Left renal cortex interstitium (tissue), 4 donors: Measurements from ENCODE around the gene IFI35. TPM values are rescaled to one million over a fixed set of nuclear protein-coding genes. Genes with fewer than 3 reads are reported as not detected.
"Not testable (repeated sequence)": the region's sequence is repeated elsewhere in the genome, so short reads cannot be mapped to it uniquely, and the experiment has no call there.

Experiments
- DNase-seq, 4 donors: peaks; one replicate each; pipeline ENCODE4 v3.0.0-alpha.2; 2013; ENCODE audit warnings: low read depth in 4 of 4, low spot score in 2 of 4, missing footprints in 1 of 4
- polyA plus RNA-seq, 4 donors: library from polyadenylated mRNA; unstranded; fragments of 120-200 nt; gene quantifications; one replicate each; pipeline ENCODE4 v1.2.1, GENCODE V29; 2013; ENCODE audit not compliant: insufficient read length in 4 of 4

The IFI35 gene
- polyA plus RNA-seq, 4 donors = 9.9 to 12.5 (median 11.3) TPM

GRCh38 chr17:43044024-43044423 lies 37.4 kb downstream of the IFI35 start:
- DNase-seq = no peak

GRCh38 chr17:43051969-43052368 lies 45.4 kb downstream of the IFI35 start:
- no peak for DNase-seq

DNA sequence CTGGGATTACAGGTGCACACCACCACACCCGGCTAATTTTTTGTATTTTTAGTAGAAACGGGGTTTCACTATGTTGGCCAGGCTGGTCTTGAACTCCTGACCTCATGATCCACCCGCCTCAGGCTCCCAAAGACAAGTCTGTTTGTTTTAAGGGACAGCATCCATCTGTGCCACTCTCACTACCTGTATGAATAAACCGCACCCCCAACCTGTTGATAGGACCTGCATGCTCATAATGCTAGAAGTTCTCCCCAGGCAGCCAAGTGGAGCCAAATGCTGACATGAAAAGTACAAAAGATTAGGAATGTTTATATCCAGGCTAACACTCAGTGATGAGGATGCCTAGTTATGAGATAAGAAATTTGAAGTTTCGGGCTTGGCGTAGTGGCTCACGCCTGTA lies 46.4 kb downstream of the IFI35 start:
- DNase-seq = not testable (repeated sequence)

- DNase-seq = no peak
These were observed 49.5 kb downstream of the IFI35 start for GRCh38 chr17:43056051-43056450.

DNA sequence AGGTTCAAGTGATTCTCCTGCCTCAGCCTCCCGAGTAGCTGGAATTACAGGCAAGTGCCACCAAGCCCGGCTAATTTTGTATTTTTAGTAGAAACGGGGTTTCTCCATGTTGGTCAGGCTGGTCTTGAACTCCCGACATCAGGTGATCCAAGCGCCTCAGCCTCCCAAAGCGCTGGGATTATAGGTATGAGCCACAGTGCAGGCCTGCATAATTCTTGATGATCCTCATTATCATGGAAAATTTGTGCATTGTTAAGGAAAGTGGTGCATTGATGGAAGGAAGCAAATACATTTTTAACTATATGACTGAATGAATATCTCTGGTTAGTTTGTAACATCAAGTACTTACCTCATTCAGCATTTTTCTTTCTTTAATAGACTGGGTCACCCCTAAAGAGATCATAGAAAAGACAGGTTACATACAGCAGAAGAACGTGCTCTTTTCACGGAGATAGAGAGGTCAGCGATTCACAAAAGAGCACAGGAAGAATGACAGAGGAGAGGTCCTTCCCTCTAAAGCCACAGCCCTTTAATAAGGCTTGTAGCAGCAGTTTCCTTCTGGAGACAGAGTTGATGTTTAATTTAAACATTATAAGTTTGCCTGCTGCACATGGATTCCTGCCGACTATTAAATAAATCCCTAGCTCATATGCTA lies 56.5 kb downstream of the IFI35 start:
- DNase-seq = no peak

Other genes with a start within 250 kb of the IFI35 start
- 100 to 1,000 TPM in 1 of 4 donors, 10 to 100 TPM in 3; 73.4 to 118 (median 93.3) TPM for gene RAMP2, start 245.6 kb upstream of the IFI35 start, polyA plus RNA-seq
- gene VPS25, start 233.3 kb upstream of the IFI35 start, polyA plus RNA-seq = 100 to 1,000 TPM in 1 of 4 donors, 10 to 100 TPM in 3; 77.0 to 101 (median 93.4) TPM
- gene WNK4, start 226.2 kb upstream of the IFI35 start, polyA plus RNA-seq = 10 to 100 TPM; 11.2 to 17.9 (median 12.7) TPM
- 100 to 1,000 TPM; 142 to 179 (median 160) TPM for gene COA3, start 208.1 kb upstream of the IFI35 start, polyA plus RNA-seq
- gene CNTD1, start 207.9 kb upstream of the IFI35 start, polyA plus RNA-seq = 1 to 10 TPM in 3 of 4 donors, under 1 TPM in 1; 0.86 to 3.8 (median 2.1) TPM
- gene BECN1, start 182.5 kb upstream of the IFI35 start, polyA plus RNA-seq = 10 to 100 TPM; 68.8 to 86.1 (median 77.4) TPM
- gene PSME3, start 173.4 kb upstream of the IFI35 start, polyA plus RNA-seq = 100 to 1,000 TPM in 2 of 4 donors, 10 to 100 TPM in 2; 92.6 to 111 (median 99.4) TPM
- gene AOC2, start 162.2 kb upstream of the IFI35 start, polyA plus RNA-seq = 1 to 10 TPM in 2 of 4 donors, under 1 TPM in 2; 0.62 to 1.8 (median 1.4) TPM
- 1 to 10 TPM; 5.0 to 6.9 (median 5.5) TPM for gene AOC3, start 155.6 kb upstream of the IFI35 start, polyA plus RNA-seq
- gene G6PC1, start 106.0 kb upstream of the IFI35 start, polyA plus RNA-seq = 1 to 10 TPM; 2.7 to 8.4 (median 5.7) TPM
- 10 to 100 TPM; 52.7 to 86.5 (median 65.3) TPM for gene AARSD1, start 42.3 kb upstream of the IFI35 start, polyA plus RNA-seq
- gene PTGES3L, start 26.7 kb upstream of the IFI35 start, polyA plus RNA-seq = 1 to 10 TPM in 3 of 4 donors, under 1 TPM in 1; 0.87 to 3.3 (median 2.5) TPM
- 10 to 100 TPM; 15.3 to 18.6 (median 16.7) TPM for gene RUNDC1, start 26.2 kb upstream of the IFI35 start, polyA plus RNA-seq
- gene RPL27, start 8.4 kb upstream of the IFI35 start, polyA plus RNA-seq = 1,000 to 10,000 TPM; 1,262 to 1,711 (median 1,450) TPM
- 100 to 1,000 TPM; 115 to 133 (median 123) TPM for gene VAT1, start 15.6 kb downstream of the IFI35 start, polyA plus RNA-seq
- 1 to 10 TPM; 2.7 to 3.8 (median 3.5) TPM for gene RND2, start 18.4 kb downstream of the IFI35 start, polyA plus RNA-seq
- gene BRCA1, start 118.6 kb downstream of the IFI35 start, polyA plus RNA-seq = 10 to 100 TPM; 15.0 to 18.5 (median 17.3) TPM
- gene NBR1, start 164.4 kb downstream of the IFI35 start, polyA plus RNA-seq = 100 to 1,000 TPM; 106 to 132 (median 114) TPM
- 10 to 100 TPM; 10.3 to 26.2 (median 19.2) TPM for gene TMEM106A, start 205.1 kb downstream of the IFI35 start, polyA plus RNA-seq
- gene CCDC200, start 221.8 kb downstream of the IFI35 start, polyA plus RNA-seq = 10 to 100 TPM in 2 of 4 donors, 1 to 10 TPM in 2; 6.4 to 35.6 (median 14.7) TPM
- gene RNU2-1, start 227.2 kb downstream of the IFI35 start, polyA plus RNA-seq = 1 to 10 TPM in 2 of 4 donors, under 1 TPM in 1, not detected in 1; 0.96 to 2.3 (median 1.0) TPM